Mesenchymal stem cell (in vitro differentiated cells and primary cell): ENCODE data around the gene GAL.

Experiments
- DNase-seq: peaks from one replicate; pipeline ENCODE4 v3.0.0-alpha.2; 2013
- H2AFZ ChIP-seq: one replicate; pipeline ENCODE4 v1.6.1; 2013; ENCODE audit warnings: low read depth, mild to moderate bottlenecking, control low read depth, inconsistent platforms, low read length, moderate library complexity
- H2AK5ac ChIP-seq: 2 replicates; pipeline ENCODE4 v1.6.1; 2013; ENCODE audit warnings: low read length, moderate library complexity, mild to moderate bottlenecking, inconsistent platforms; ENCODE audit not compliant: severe bottlenecking
- H2BK120ac ChIP-seq: one replicate; pipeline ENCODE4 v1.6.1; 2013; ENCODE audit warnings: low read depth, mild to moderate bottlenecking, inconsistent platforms, low read length, moderate library complexity
- H2BK12ac ChIP-seq, 2 experiments: one replicate each; pipeline ENCODE4 v1.6.1; 2013; ENCODE audit warnings: inconsistent platforms in 2 of 2, low read length in 2 of 2, mild to moderate bottlenecking in 2 of 2, moderate library complexity in 2 of 2, control low read depth in 1 of 2
- H2BK15ac ChIP-seq: one replicate; pipeline ENCODE4 v1.6.1; 2013; ENCODE audit warnings: mild to moderate bottlenecking, low read depth, inconsistent platforms; ENCODE audit not compliant: poor library complexity, severe bottlenecking
- H2BK5ac ChIP-seq: 2 replicates; pipeline ENCODE4 v1.6.1; 2013; ENCODE audit warnings: low read depth, mild to moderate bottlenecking, low read length, control low read depth, inconsistent platforms; ENCODE audit not compliant: poor library complexity, severe bottlenecking
- H3K14ac ChIP-seq, 2 experiments: one replicate each; pipeline ENCODE4 v1.6.1; 2013; ENCODE audit warnings: inconsistent platforms in 2 of 2, low read length in 2 of 2, control low read depth in 1 of 2, mild to moderate bottlenecking in 1 of 2, moderate library complexity in 1 of 2
- H3K18ac ChIP-seq, 2 experiments: one replicate each; pipeline ENCODE4 v1.6.1; 2013; ENCODE audit warnings: inconsistent platforms in 2 of 2, low read length in 2 of 2, control low read depth in 1 of 2, low read depth in 1 of 2, mild to moderate bottlenecking in 1 of 2
- H3K23ac ChIP-seq, 2 experiments: one replicate each; pipeline ENCODE4 v1.6.1; 2013; ENCODE audit warnings: inconsistent platforms in 2 of 2, low read length in 2 of 2, mild to moderate bottlenecking in 2 of 2, moderate library complexity in 2 of 2, control low read depth in 1 of 2
- H3K27ac ChIP-seq: 2 replicates; pipeline ENCODE4 v1.5.1; 2013; ENCODE audit warnings: mild to moderate bottlenecking, moderate library complexity, low read length, control low read depth, inconsistent platforms; ENCODE audit not compliant: poor library complexity, severe bottlenecking
- H3K27me3 ChIP-seq, 2 experiments: 2 replicates each; pipeline versions ENCODE4 v1.6.1 to v1.7.0; 2013; ENCODE audit warnings: low read length in 2 of 2, mild to moderate bottlenecking in 2 of 2, moderate library complexity in 2 of 2, control low read depth in 1 of 2, inconsistent platforms in 1 of 2; ENCODE audit not compliant: control insufficient read depth in 1 of 2, insufficient read depth in 1 of 2
- H3K36me3 ChIP-seq, 2 experiments: 2 replicates each; pipeline versions ENCODE4 v1.6.1 to v1.7.0; 2013; ENCODE audit warnings: low read length in 2 of 2, control low read depth in 1 of 2, inconsistent platforms in 1 of 2, low read depth in 1 of 2, mild to moderate bottlenecking in 1 of 2; ENCODE audit not compliant: insufficient read depth in 2 of 2, control insufficient read depth in 1 of 2
- H3K4ac ChIP-seq, 2 experiments: one replicate each; pipeline ENCODE4 v1.6.1; 2013; ENCODE audit warnings: inconsistent platforms in 2 of 2, low read length in 2 of 2, mild to moderate bottlenecking in 2 of 2, moderate library complexity in 2 of 2, control low read depth in 1 of 2, low read depth in 1 of 2
- H3K4me1 ChIP-seq: 2 replicates; pipeline ENCODE4 v1.6.1; 2013; ENCODE audit warnings: low read depth, low read length, control low read depth; ENCODE audit not compliant: control insufficient read depth, insufficient read depth
- H3K4me2 ChIP-seq: 2 replicates; pipeline ENCODE4 v1.6.1; 2013; ENCODE audit warnings: low read length, mild to moderate bottlenecking, inconsistent platforms; ENCODE audit not compliant: poor library complexity, severe bottlenecking
- H3K4me3 ChIP-seq, 2 experiments: 2 replicates each; pipeline versions ENCODE4 v1.5.1 to v1.7.0; 2013; ENCODE audit warnings: low read length in 2 of 2, mild to moderate bottlenecking in 2 of 2, control low read depth in 1 of 2, low read depth in 1 of 2; ENCODE audit not compliant: insufficient read depth in 1 of 2
- H3K79me1 ChIP-seq: replicated peaks from 2 replicates; pipeline ENCODE4 v1.6.1; 2013; ENCODE audit warnings: mild to moderate bottlenecking, control low read depth, low read length, inconsistent platforms; ENCODE audit not compliant: poor library complexity, severe bottlenecking
- H3K9ac ChIP-seq: 2 replicates; pipeline ENCODE4 v1.7.0; 2013; ENCODE audit warnings: mild to moderate bottlenecking, low read length, moderate library complexity
- H3K9me3 ChIP-seq: 2 replicates; pipeline ENCODE4 v1.7.0; 2013; ENCODE audit warnings: mild to moderate bottlenecking, low read length; ENCODE audit not compliant: control insufficient read depth
- H4K8ac ChIP-seq: one replicate; pipeline ENCODE4 v1.6.1; 2013; ENCODE audit warnings: inconsistent platforms, mild to moderate bottlenecking, low read length, moderate library complexity
- H4K91ac ChIP-seq: one replicate; pipeline ENCODE4 v1.6.1; 2013; ENCODE audit warnings: mild to moderate bottlenecking, low read length, inconsistent platforms
- WGBS: methylation state at CpG from one replicate; pipeline ENCODE4 v1.1.7; 2013; ENCODE audit warnings: mixed read lengths; 5-methylcytosine and 5-hydroxymethylcytosine counted together

GAL gene

GRCh38 chr11:68649851-68650555 lies 34.3 kb upstream of the GAL start:
- Histone ChIP-seq H2AFZ (no peak overlapping the region), H3K9me3 (peaks cover 25% of the 10 kb centered on the region), H3K23ac (no peak overlapping the region), H3K27ac (no peak overlapping the region), H3K4ac (no peak overlapping the region), H2BK15ac (no peak overlapping the region), H2BK120ac (no peak overlapping the region), H3K27me3 (peaks cover 40 to 91% of the 10 kb centered on the region in 2 experiments), H3K4me3 (no peak overlapping the region), H2BK5ac (no peak overlapping the region), H4K91ac (no peak overlapping the region), H3K4me2 (no peak overlapping the region), H3K36me3 (no peaks in the 10 kb centered on the region), H2BK12ac (no peak overlapping the region), H3K14ac (no peak overlapping the region), H3K79me1 (no peaks in the 10 kb centered on the region), H3K4me1 (peaks cover 6% of the 10 kb centered on the region), H4K8ac (no peak overlapping the region), H2AK5ac (no peak overlapping the region), H3K18ac (no peak overlapping the region), H3K9ac (no peak overlapping the region)
- 86% methylated on average over 37 of the region's 38 CpGs for WGBS
- DNase-seq = no peak

GRCh38 chr11:68650801-68651200 lies 33.5 kb upstream of the GAL start:
- no peak overlapping the region for H3K9ac ChIP-seq
- peaks cover 32% of the 10 kb centered on the region for H3K9me3 ChIP-seq
- H3K4me2 ChIP-seq = no peak overlapping the region
- no peak overlapping the region for H2BK12ac ChIP-seq
- no peak for DNase-seq
- H2AFZ ChIP-seq = no peak overlapping the region
- no peak overlapping the region for H4K91ac ChIP-seq
- H3K23ac ChIP-seq = no peak overlapping the region
- H3K27ac ChIP-seq = no peak overlapping the region
- H3K4ac ChIP-seq = no peak overlapping the region
- H3K4me3 ChIP-seq = no peak overlapping the region
- no peak overlapping the region for H2BK15ac ChIP-seq
- no peak overlapping the region for H2BK5ac ChIP-seq
- no peak overlapping the region for H2BK120ac ChIP-seq
- no peak overlapping the region for H4K8ac ChIP-seq
- H2AK5ac ChIP-seq = no peak overlapping the region
- no peaks in the 10 kb centered on the region for H3K79me1 ChIP-seq
- no peak overlapping the region for H3K18ac ChIP-seq
- H3K27me3 ChIP-seq = peaks cover 48 to 95% of the 10 kb centered on the region in 2 experiments
- H3K4me1 ChIP-seq = peaks cover 6% of the 10 kb centered on the region
- H3K36me3 ChIP-seq = no peaks in the 10 kb centered on the region
- H3K14ac ChIP-seq = no peak overlapping the region
- 94% methylated on average over 14 of the region's 14 CpGs for WGBS

GRCh38 chr11:68651208-68651984 lies 32.9 kb upstream of the GAL start:
- Histone ChIP-seq H3K4me1 (peaks cover 6% of the 10 kb centered on the region), H3K9ac (no peak overlapping the region), H3K27me3 (peaks cover 54 to 95% of the 10 kb centered on the region in 2 experiments), H4K8ac (no peak overlapping the region), H3K79me1 (no peaks in the 10 kb centered on the region), H4K91ac (no peak overlapping the region), H2BK15ac (no peak overlapping the region), H2BK5ac (no peak overlapping the region), H3K18ac (no peak overlapping the region), H3K14ac (no peak overlapping the region), H3K4me2 (no peak overlapping the region), H3K4ac (no peak overlapping the region), H3K9me3 (peaks cover 28% of the 10 kb centered on the region), H2AFZ (no peak overlapping the region), H3K23ac (no peak overlapping the region), H2BK120ac (no peak overlapping the region), H2AK5ac (no peak overlapping the region), H3K4me3 (no peak overlapping the region), H2BK12ac (no peak overlapping the region), H3K36me3 (no peaks in the 10 kb centered on the region), H3K27ac (no peak overlapping the region)
- WGBS = 59% methylated on average over 22 of the region's 22 CpGs
- peak; percentile 13 for DNase-seq

GRCh38 chr11:68651985-68652682 lies 32.2 kb upstream of the GAL start:
- H4K8ac ChIP-seq = no peak overlapping the region
- no peak overlapping the region for H4K91ac ChIP-seq
- no peak overlapping the region for H3K4me3 ChIP-seq
- H3K9ac ChIP-seq = no peak overlapping the region
- no peak overlapping the region for H3K27ac ChIP-seq
- no peak overlapping the region for H3K18ac ChIP-seq
- 71% methylated on average over 16 of the region's 16 CpGs for WGBS
- H2BK12ac ChIP-seq = no peak overlapping the region
- no peak overlapping the region for H2AFZ ChIP-seq
- no peak overlapping the region for H2BK5ac ChIP-seq
- no peak overlapping the region for H2BK120ac ChIP-seq
- H2BK15ac ChIP-seq = no peak overlapping the region
- H3K23ac ChIP-seq = no peak overlapping the region
- H3K4ac ChIP-seq = no peak overlapping the region
- H3K79me1 ChIP-seq = no peaks in the 10 kb centered on the region
- H3K9me3 ChIP-seq = peaks cover 21% of the 10 kb centered on the region
- H3K14ac ChIP-seq = no peak overlapping the region
- peaks cover 54 to 94% of the 10 kb centered on the region in 2 experiments for H3K27me3 ChIP-seq
- H3K4me1 ChIP-seq = peaks cover 6% of the 10 kb centered on the region
- no peak overlapping the region for H2AK5ac ChIP-seq
- DNase-seq = no peak
- no peaks in the 10 kb centered on the region for H3K36me3 ChIP-seq
- H3K4me2 ChIP-seq = no peak overlapping the region
